K562 (cell line): ENCODE data around the gene CREG1. TPM values are rescaled to one million over a fixed set of nuclear protein-coding genes. Genes with fewer than 3 reads are reported as not detected.

Experiments
- CEBPG ChIP-seq, 3 experiments: fragments of 200-800 bp in 1 of 3; sonication (Bioruptor generic) in 1 of 3; sonication (generic) in 1 of 3; formaldehyde crosslinking in 1 of 3; IDR thresholded peaks in 2 of 3; conservative IDR thresholded peaks in 1 of 3; 2 replicates each; pipeline versions ENCODE4 v1.6.1 to v1.8.0; 2016 to 2022; ENCODE audit warnings: missing compliant biosample characterization in 2 of 3, missing genetic modification characterization in 2 of 3, mild to moderate bottlenecking in 1 of 3, missing genetic modification reagents in 1 of 3
- HDAC8 ChIP-seq: fragments of 450-650 bp; IDR thresholded peaks from 2 replicates; pipeline ENCODE4 v1.6.1; 2016; ENCODE audit warnings: mild to moderate bottlenecking, missing genetic modification characterization, moderate library complexity, missing compliant biosample characterization
- KDM5B ChIP-seq: fragments of 200-600 bp; sonication (generic); IDR thresholded peaks from 2 replicates; pipeline ENCODE4 v1.6.1; 2012; ENCODE audit warnings: low read depth, mild to moderate bottlenecking, moderate library complexity, low read length, control low read depth, inconsistent platforms; ENCODE audit not compliant: insufficient replicate concordance
- NFIX ChIP-seq: fragments of 250-450 bp; sonication (Bioruptor Pico); IDR thresholded peaks from 2 replicates; pipeline ENCODE4 v1.4.0; 2020; ENCODE audit warnings: low read depth, mild to moderate bottlenecking, moderate library complexity
- NUFIP1 ChIP-seq: fragments of 450-650 bp; IDR thresholded peaks from 2 replicates; pipeline ENCODE4 v1.6.1; 2018; ENCODE audit not compliant: partially characterized antibody
- SMARCA5 ChIP-seq: fragments of 450-650 bp; IDR thresholded peaks from 2 replicates; pipeline ENCODE4 v1.6.1; 2016
- TBP ChIP-seq: optimal IDR thresholded peaks from 2 replicates; pipeline ENCODE3; 2011; ENCODE audit warnings: low read depth, low read length, improper control_type of control experiment
- ZNF140 ChIP-seq: fragments of 250-450 bp; sonication (Bioruptor Pico); IDR thresholded peaks from 2 replicates; pipeline ENCODE4 v1.8.0; 2021; ENCODE audit warnings: moderate library complexity, mild to moderate bottlenecking, inconsistent platforms
- ZNF354B ChIP-seq: fragments of 250-450 bp; sonication (Bioruptor Pico); IDR thresholded peaks from 2 replicates; pipeline ENCODE4 v1.4.0; 2020
- ZNF408 ChIP-seq: fragments of 250-450 bp; sonication (Bioruptor Pico); IDR thresholded peaks from 2 replicates; pipeline ENCODE4 v1.4.0; 2020; ENCODE audit warnings: low read depth, mild to moderate bottlenecking, moderate library complexity
- polyA plus RNA-seq, 8 experiments: library from polyadenylated mRNA; depleted of rRNA in 4 of 8; stranded (reverse) in 5 of 8; unstranded in 3 of 8; fragments of >200 nt; fragmentation: Nextera tagmentation in 2 of 8; fragmentation: Illumina TruSeq in 1 of 8; extraction: Ambion mirVana in 2 of 8; extraction: Trizol in 1 of 8; gene quantifications; 2 replicates each; pipeline versions ENCODE4 v1.2.1 to v1.2.3, GENCODE V29; 2011 to 2014; ENCODE audit warnings: inconsistent platforms in 1 of 8, missing spikeins in 1 of 8
- total RNA-seq, 7 experiments: library from RNA; depleted of rRNA in 6 of 7; stranded (reverse); fragments of >200 nt in 6 of 7; fragmentation: Illumina TruSeq in 2 of 7; extraction: Trizol in 2 of 7; gene quantifications; 2 replicates each; pipeline versions ENCODE4 v1.2.1 to v1.2.3, GENCODE V29; 2011 to 2021; ENCODE audit warnings: low replicate concordance in 1 of 7
- TF ChIP-seq, protein P1 (sequence below): fragments of 250-450 bp; sonication (Bioruptor Pico); IDR thresholded peaks from 2 replicates; pipeline ENCODE4 v1.8.0; 2022; ENCODE audit warnings: inconsistent platforms
- TF ChIP-seq, protein P2 (sequence below): sonication (generic); formaldehyde crosslinking; IDR thresholded peaks from 2 replicates; pipeline ENCODE4 v1.8.1; 2023; ENCODE audit warnings: mild to moderate bottlenecking, missing genetic modification reagents
- TF ChIP-seq, protein P3 (sequence below): fragments of 450-650 bp; conservative IDR thresholded peaks from 2 replicates; pipeline ENCODE4 v1.6.1; 2016; ENCODE audit warnings: missing genetic modification characterization, low read depth, mild to moderate bottlenecking, missing compliant biosample characterization, moderate library complexity
- TF ChIP-seq, protein P4 (sequence below): sonication (generic); formaldehyde crosslinking; IDR thresholded peaks from 2 replicates; pipeline ENCODE4 v1.8.0; 2022; ENCODE audit warnings: mild to moderate bottlenecking, missing genetic modification reagents, borderline replicate concordance
- TF ChIP-seq, protein P5 (sequence below), 2 experiments: IDR thresholded peaks; 2 replicates each; pipeline ENCODE4 v1.6.1; 2012; ENCODE audit warnings: improper control_type of control experiment in 2 of 2, low read depth in 2 of 2, low read length in 2 of 2, borderline replicate concordance in 1 of 2
- TF ChIP-seq, protein P6 (sequence below): fragments of 450-650 bp; IDR thresholded peaks from one replicate; pipeline ENCODE4 v1.6.1; 2018; ENCODE audit warnings: mild to moderate bottlenecking, moderate library complexity; ENCODE audit not compliant: partially characterized antibody

Gene CREG1
- total and polyA plus RNA-seq, 9 of the 15 experiments (the other 6 are each of a cell fraction or from before 2014, with no cell fraction given) = 45.7 to 272 (median 161) TPM

DNA sequence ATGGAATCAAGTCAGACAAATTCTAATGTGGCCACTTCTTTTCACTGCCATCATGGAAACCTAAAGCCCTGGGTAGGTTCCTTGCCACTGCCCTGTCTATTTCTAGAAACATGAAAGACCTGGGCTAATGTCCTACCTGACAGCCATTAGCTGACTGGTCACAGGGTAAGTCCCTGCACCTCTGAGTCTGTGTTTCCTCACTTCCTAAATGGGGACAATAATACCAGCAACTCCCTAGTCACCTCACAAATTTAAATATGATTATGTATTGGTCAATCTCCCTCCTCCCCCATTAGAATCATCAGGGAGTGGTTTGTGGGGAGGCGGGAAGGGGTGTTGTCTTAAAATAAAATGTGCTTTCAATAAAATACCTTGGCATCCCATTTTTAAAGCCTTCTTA, 2.2 kb downstream of the CREG1 start (continued):
- TF ChIP-seq, protein P1, sequence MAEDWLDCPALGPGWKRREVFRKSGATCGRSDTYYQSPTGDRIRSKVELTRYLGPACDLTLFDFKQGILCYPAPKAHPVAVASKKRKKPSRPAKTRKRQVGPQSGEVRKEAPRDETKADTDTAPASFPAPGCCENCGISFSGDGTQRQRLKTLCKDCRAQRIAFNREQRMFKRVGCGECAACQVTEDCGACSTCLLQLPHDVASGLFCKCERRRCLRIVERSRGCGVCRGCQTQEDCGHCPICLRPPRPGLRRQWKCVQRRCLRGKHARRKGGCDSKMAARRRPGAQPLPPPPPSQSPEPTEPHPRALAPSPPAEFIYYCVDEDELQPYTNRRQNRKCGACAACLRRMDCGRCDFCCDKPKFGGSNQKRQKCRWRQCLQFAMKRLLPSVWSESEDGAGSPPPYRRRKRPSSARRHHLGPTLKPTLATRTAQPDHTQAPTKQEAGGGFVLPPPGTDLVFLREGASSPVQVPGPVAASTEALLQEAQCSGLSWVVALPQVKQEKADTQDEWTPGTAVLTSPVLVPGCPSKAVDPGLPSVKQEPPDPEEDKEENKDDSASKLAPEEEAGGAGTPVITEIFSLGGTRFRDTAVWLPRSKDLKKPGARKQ (CRISPR knock-in tag) = no peak
- TF ChIP-seq HDAC8 = no peak
- TF ChIP-seq KDM5B = peak; percentile 54
- TF ChIP-seq SMARCA5 = no peak
- TF ChIP-seq CEBPG (CRISPR knock-in tag; IDR thresholded peaks at IDR 0.05) = 0 out of 2 replicates have a peak, but pooled peaks have one; percentile 46
- TF ChIP-seq CEBPG (tag; conservative IDR thresholded peaks at IDR 0.05 in 1 of 2, IDR thresholded peaks at IDR 0.05 in 1 of 2) = no peak
- no peak for TF ChIP-seq NFIX (CRISPR knock-in tag)
- no peak for TF ChIP-seq ZNF354B (CRISPR knock-in tag)
- TF ChIP-seq, protein P2, sequence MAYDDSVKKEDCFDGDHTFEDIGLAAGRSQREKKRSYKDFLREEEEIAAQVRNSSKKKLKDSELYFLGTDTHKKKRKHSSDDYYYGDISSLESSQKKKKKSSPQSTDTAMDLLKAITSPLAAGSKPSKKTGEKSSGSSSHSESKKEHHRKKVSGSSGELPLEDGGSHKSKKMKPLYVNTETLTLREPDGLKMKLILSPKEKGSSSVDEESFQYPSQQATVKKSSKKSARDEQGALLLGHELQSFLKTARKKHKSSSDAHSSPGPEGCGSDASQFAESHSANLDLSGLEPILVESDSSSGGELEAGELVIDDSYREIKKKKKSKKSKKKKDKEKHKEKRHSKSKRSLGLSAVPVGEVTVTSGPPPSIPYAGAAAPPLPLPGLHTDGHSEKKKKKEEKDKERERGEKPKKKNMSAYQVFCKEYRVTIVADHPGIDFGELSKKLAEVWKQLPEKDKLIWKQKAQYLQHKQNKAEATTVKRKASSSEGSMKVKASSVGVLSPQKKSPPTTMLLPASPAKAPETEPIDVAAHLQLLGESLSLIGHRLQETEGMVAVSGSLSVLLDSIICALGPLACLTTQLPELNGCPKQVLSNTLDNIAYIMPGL (CRISPR knock-in tag) = no peak
- peak; percentile 43 for TF ChIP-seq TBP
- TF ChIP-seq ZNF140 (CRISPR knock-in tag) = no peak
- TF ChIP-seq, protein P3, sequence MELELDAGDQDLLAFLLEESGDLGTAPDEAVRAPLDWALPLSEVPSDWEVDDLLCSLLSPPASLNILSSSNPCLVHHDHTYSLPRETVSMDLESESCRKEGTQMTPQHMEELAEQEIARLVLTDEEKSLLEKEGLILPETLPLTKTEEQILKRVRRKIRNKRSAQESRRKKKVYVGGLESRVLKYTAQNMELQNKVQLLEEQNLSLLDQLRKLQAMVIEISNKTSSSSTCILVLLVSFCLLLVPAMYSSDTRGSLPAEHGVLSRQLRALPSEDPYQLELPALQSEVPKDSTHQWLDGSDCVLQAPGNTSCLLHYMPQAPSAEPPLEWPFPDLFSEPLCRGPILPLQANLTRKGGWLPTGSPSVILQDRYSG (tag) = no peak; the same call in 1 of the 2 replicates
- TF ChIP-seq NUFIP1 = no peak
- TF ChIP-seq, protein P4, sequence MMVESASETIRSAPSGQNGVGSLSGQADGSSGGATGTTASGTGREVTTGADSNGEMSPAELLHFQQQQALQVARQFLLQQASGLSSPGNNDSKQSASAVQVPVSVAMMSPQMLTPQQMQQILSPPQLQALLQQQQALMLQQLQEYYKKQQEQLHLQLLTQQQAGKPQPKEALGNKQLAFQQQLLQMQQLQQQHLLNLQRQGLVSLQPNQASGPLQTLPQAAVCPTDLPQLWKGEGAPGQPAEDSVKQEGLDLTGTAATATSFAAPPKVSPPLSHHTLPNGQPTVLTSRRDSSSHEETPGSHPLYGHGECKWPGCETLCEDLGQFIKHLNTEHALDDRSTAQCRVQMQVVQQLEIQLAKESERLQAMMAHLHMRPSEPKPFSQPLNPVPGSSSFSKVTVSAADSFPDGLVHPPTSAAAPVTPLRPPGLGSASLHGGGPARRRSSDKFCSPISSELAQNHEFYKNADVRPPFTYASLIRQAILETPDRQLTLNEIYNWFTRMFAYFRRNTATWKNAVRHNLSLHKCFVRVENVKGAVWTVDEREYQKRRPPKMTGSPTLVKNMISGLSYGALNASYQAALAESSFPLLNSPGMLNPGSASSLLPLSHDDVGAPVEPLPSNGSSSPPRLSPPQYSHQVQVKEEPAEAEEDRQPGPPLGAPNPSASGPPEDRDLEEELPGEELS (CRISPR knock-in tag) = no peak
- no peak for TF ChIP-seq ZNF408 (CRISPR knock-in tag)
- TF ChIP-seq, protein P5, sequence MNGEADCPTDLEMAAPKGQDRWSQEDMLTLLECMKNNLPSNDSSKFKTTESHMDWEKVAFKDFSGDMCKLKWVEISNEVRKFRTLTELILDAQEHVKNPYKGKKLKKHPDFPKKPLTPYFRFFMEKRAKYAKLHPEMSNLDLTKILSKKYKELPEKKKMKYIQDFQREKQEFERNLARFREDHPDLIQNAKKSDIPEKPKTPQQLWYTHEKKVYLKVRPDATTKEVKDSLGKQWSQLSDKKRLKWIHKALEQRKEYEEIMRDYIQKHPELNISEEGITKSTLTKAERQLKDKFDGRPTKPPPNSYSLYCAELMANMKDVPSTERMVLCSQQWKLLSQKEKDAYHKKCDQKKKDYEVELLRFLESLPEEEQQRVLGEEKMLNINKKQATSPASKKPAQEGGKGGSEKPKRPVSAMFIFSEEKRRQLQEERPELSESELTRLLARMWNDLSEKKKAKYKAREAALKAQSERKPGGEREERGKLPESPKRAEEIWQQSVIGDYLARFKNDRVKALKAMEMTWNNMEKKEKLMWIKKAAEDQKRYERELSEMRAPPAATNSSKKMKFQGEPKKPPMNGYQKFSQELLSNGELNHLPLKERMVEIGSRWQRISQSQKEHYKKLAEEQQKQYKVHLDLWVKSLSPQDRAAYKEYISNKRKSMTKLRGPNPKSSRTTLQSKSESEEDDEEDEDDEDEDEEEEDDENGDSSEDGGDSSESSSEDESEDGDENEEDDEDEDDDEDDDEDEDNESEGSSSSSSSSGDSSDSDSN (IDR thresholded peaks at IDR 0.05; ENCODE audit: borderline replicate concordance in 1 of 2, low read depth in 2 of 2, low read length in 2 of 2) = no peak
- TF ChIP-seq, protein P6, sequence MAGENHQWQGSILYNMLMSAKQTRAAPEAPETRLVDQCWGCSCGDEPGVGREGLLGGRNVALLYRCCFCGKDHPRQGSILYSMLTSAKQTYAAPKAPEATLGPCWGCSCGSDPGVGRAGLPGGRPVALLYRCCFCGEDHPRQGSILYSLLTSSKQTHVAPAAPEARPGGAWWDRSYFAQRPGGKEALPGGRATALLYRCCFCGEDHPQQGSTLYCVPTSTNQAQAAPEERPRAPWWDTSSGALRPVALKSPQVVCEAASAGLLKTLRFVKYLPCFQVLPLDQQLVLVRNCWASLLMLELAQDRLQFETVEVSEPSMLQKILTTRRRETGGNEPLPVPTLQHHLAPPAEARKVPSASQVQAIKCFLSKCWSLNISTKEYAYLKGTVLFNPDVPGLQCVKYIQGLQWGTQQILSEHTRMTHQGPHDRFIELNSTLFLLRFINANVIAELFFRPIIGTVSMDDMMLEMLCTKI = no peak
